OCI-LY3 (cell line): ENCODE measurements around the gene TMEM267.

Experiments used
- CTCF ChIP-seq: fragments of 200-600, 300-600 bp; sonication (generic); IDR thresholded peaks from 2 replicates; pipeline ENCODE4 v1.5.1; 2014; ENCODE audit warnings: antibody characterized with exemption, low read length, low read depth
- EZH2phosphoT487 ChIP-seq: fragments of 200-600 bp; shearing (Covaris generic); IDR thresholded peaks from 2 replicates; pipeline ENCODE4 v1.6.1; 2018; ENCODE audit warnings: antibody characterized with exemption, mixed run types, low read depth

GRCh38 chr5:43410414-43410813, 73.3 kb downstream of the TMEM267 start:
- TF ChIP-seq CTCF (no peak), EZH2phosphoT487 (no peak)
